GM12878 (cell line): Measurements from ENCODE around the gene CPSF4L. TPM values are rescaled to one million over a fixed set of nuclear protein-coding genes. Genes with fewer than 3 reads are reported as not detected.

Source experiments
- ATAC-seq: fragments of 200-7000 bp; cut with Tn5 transposase; 3 replicates; pipeline ENCODE4 v1.9.1; 2020; ENCODE audit warnings: mild to moderate bottlenecking, moderate library complexity
- BruUV-seq: library from RNA; stranded (reverse); fragments of 400-500 nt; replicated peaks from 2 replicates; lab custom pipeline; 2021; lab: Mats Ljungman, UMichigan
- CTCF ChIA-PET: fragments of 300-600 bp; sonication (Branson Sonifier 250); formaldehyde crosslinking; extraction: SDS; loops from one replicate; lab custom pipeline; 2021; ENCODE audit warnings: inconsistent platforms; lab: Yijun Ruan, JAX
- POLR2A ChIA-PET: fragments of 350-600 bp; formaldehyde crosslinking; extraction: SDS; loops from one replicate; lab custom pipeline; 2021; ENCODE audit warnings: inconsistent platforms; lab: Charles Lee
- RAD21 ChIA-PET: fragments of 300-600 bp; sonication (Branson Sonifier 250); formaldehyde crosslinking; loops from one replicate; lab custom pipeline; 2023; ENCODE audit warnings: antibody characterized with exemption; ENCODE audit not compliant: unreplicated experiment; lab: Charles Lee
- SMC1A ChIA-PET: fragments of 300-600 bp; sonication (Branson Sonifier 250); formaldehyde crosslinking; loops from one replicate; lab custom pipeline; 2023; ENCODE audit not compliant: unreplicated experiment, uncharacterized antibody; lab: Charles Lee
- DNase-seq: peaks from one replicate; pipeline ENCODE4 v3.0.0-alpha.2; 2011; ENCODE audit warnings: low read depth, low spot score
- FAIRE-seq: peaks from 3 replicates; lab custom pipeline; 2011; peaks lifted over from hg19 to GRCh38; lab: Jason Lieb, UNC
- H2AFZ ChIP-seq: 2 replicates; pipeline ENCODE4 v1.6.0; 2011; ENCODE audit warnings: low read depth, low read length, control low read depth; ENCODE audit not compliant: control insufficient read depth
- H3K27ac ChIP-seq: 2 replicates; pipeline ENCODE4 v1.5.1; 2011; ENCODE audit warnings: control low read depth; ENCODE audit not compliant: control insufficient read depth, insufficient read depth
- H3K27me3 ChIP-seq, 2 experiments: replicated peaks in 1 of 2; 2 replicates each; pipeline versions ENCODE4 v1.6.0 to v1.6.1; 2011; ENCODE audit warnings: low read length in 1 of 2; ENCODE audit not compliant: control insufficient read depth in 2 of 2, insufficient read depth in 2 of 2
- H3K36me3 ChIP-seq, 2 experiments: 2 replicates each; pipeline ENCODE4 v1.5.1; 2011; ENCODE audit warnings: low read length in 1 of 2; ENCODE audit not compliant: control insufficient read depth in 2 of 2, insufficient read depth in 2 of 2
- H3K4me1 ChIP-seq: 2 replicates; pipeline ENCODE4 v1.6.1; 2011; ENCODE audit warnings: mild to moderate bottlenecking, low read length, moderate library complexity, mixed read lengths; ENCODE audit not compliant: control insufficient read depth, insufficient read depth
- H3K4me2 ChIP-seq: 2 replicates; pipeline ENCODE4 v1.6.0; 2011; ENCODE audit warnings: control low read depth; ENCODE audit not compliant: control insufficient read depth, insufficient read depth
- H3K4me3 ChIP-seq: fragments of 200-600 bp; sonication (generic); 2 replicates; pipeline ENCODE4 v1.5.1; 2016
- H3K79me2 ChIP-seq: 2 replicates; pipeline ENCODE4 v1.6.0; 2011; ENCODE audit warnings: low read length; ENCODE audit not compliant: control insufficient read depth, insufficient read depth
- H3K9ac ChIP-seq: 2 replicates; pipeline ENCODE4 v1.8.0; 2011; ENCODE audit warnings: low read length, control low read depth, mixed read lengths; ENCODE audit not compliant: control insufficient read depth, insufficient read depth
- H3K9me3 ChIP-seq: replicated peaks from 3 replicates; pipeline ENCODE4 v1.5.1; 2011; ENCODE audit warnings: mild to moderate bottlenecking, low read length; ENCODE audit not compliant: control insufficient read depth, insufficient read depth
- H4K20me1 ChIP-seq: 2 replicates; pipeline ENCODE4 v1.6.0; 2011; ENCODE audit not compliant: control insufficient read depth, insufficient read depth
- HCFC1 ChIP-seq: fragments of 150-350 bp; IDR thresholded peaks from 2 replicates; pipeline ENCODE4 v1.6.1; 2014; ENCODE audit warnings: low read length
- NR2C1 ChIP-seq: fragments of 450-650 bp; IDR thresholded peaks from 2 replicates; pipeline ENCODE4 v1.6.1; 2017; ENCODE audit warnings: antibody characterized with exemption, mild to moderate bottlenecking, moderate library complexity
- POU2F2 ChIP-seq: IDR thresholded peaks from 3 replicates; pipeline ENCODE4 v1.6.1; 2011; ENCODE audit warnings: low read depth, mild to moderate bottlenecking, low read length, borderline replicate concordance
- SMAD5 ChIP-seq: IDR thresholded peaks from 2 replicates; pipeline ENCODE4 v1.6.1; 2016; ENCODE audit warnings: antibody characterized with exemption, low read depth
- SMARCA5 ChIP-seq: fragments of 450-650 bp; IDR thresholded peaks from 2 replicates; pipeline ENCODE4 v1.6.1; 2017; ENCODE audit warnings: mild to moderate bottlenecking
- SPI1 ChIP-seq: IDR thresholded peaks from 2 replicates; pipeline ENCODE4 v1.6.1; 2011; ENCODE audit warnings: low read depth, mild to moderate bottlenecking, low read length, moderate library complexity, borderline replicate concordance; ENCODE audit not compliant: insufficient read depth
- SREBF1 ChIP-seq: IDR thresholded peaks from 2 replicates; pipeline ENCODE4 v1.6.1; 2012; ENCODE audit warnings: mild to moderate bottlenecking, low read length
- SREBF2 ChIP-seq: IDR thresholded peaks from 2 replicates; pipeline ENCODE4 v1.6.1; 2012; ENCODE audit warnings: mild to moderate bottlenecking, low read length
- STAT1 ChIP-seq: fragments of 450-650 bp; conservative IDR thresholded peaks from 2 replicates; pipeline ENCODE4 v1.6.1; 2014; ENCODE audit warnings: antibody characterized with exemption, mild to moderate bottlenecking
- YY1 ChIP-seq: IDR thresholded peaks from 2 replicates; pipeline ENCODE4 v1.6.1; 2011; ENCODE audit warnings: low read depth, mild to moderate bottlenecking, low read length
- ZBED1 ChIP-seq: IDR thresholded peaks from 2 replicates; pipeline ENCODE4 v1.6.1; 2016; ENCODE audit warnings: borderline replicate concordance
- ZNF24 ChIP-seq: fragments of 450-650 bp; IDR thresholded peaks from 2 replicates; pipeline ENCODE4 v1.6.1; 2017; ENCODE audit warnings: antibody characterized with exemption, mild to moderate bottlenecking
- ZNF687 ChIP-seq: fragments of 450-650 bp; IDR thresholded peaks from 2 replicates; pipeline ENCODE4 v1.6.1; 2017; ENCODE audit warnings: mild to moderate bottlenecking, moderate library complexity
- WGBS: methylation state at CpG from one replicate; pipeline ENCODE4 v1.1.6; 2016; ENCODE audit warnings: low lambda C conversion rate; ENCODE audit not compliant: insufficient replicate concordance, insufficient coverage; ENCODE audit errors: missing lambda C conversion rate; 5-methylcytosine and 5-hydroxymethylcytosine counted together
- in situ Hi-C: fragments of 300-500 bp; cut with MboI; formaldehyde crosslinking; loops from 9 replicates; pipeline ENCODE4 v1.14.3; 2018; ENCODE audit warnings: mixed read lengths
- intact Hi-C: fragments of 100-400 bp; cut with micrococcal nuclease; formaldehyde crosslinking; loops from one replicate; pipeline ENCODE4 v1.14.2; 2022; ENCODE audit not compliant: unreplicated experiment
- polyA plus RNA-seq, 11 experiments: library from polyadenylated mRNA; depleted of rRNA in 4 of 11; unstranded in 6 of 11; stranded (reverse) in 5 of 11; fragments of >200 nt; fragmentation: Nextera tagmentation in 4 of 11; fragmentation: Illumina TruSeq in 1 of 11; extraction: Ambion mirVana in 4 of 11; extraction: Trizol in 1 of 11; gene quantifications; 1 replicate in 1 of 11; 2 replicates in 10 of 11; pipeline versions ENCODE4 v1.2.1 to v1.2.3, GENCODE V29; 2011 to 2016; ENCODE audit warnings: inconsistent platforms in 2 of 11, missing spikeins in 2 of 11, low read depth in 1 of 11
- total RNA-seq, 4 experiments: library from RNA; depleted of rRNA in 3 of 4; stranded (reverse); fragments of >200 nt in 3 of 4; fragmentation: Illumina TruSeq in 1 of 4; extraction: Trizol in 1 of 4; gene quantifications; 2 replicates each; pipeline versions ENCODE4 v1.2.1 to v1.2.3, GENCODE V29; 2013 to 2021

The CPSF4L gene
- total and polyA plus RNA-seq, 10 of the 15 experiments (the other 5 are each of a cell fraction or from before 2014, with no cell fraction given): not detected

GRCh38 chr17:73282629-73283028 is 20.9 kb upstream of the CPSF4L start:
- 61% methylated on average over 9 of the region's 9 CpGs for WGBS
- ChIA-PET CTCF (interaction anchor here (1.5 to 2.4 kb wide), 4 partner anchors 8 to 28 kb away, joined by 4 to 9 read pairs (median 7); no protein-coding TSS in a partner anchor), SMC1A (interaction anchor here (1.1 to 5.6 kb wide), 12 partner anchors 9 to 117 kb away, joined by 3 to 29 read pairs (median 5); partner anchors contain the start of genes CDC42EP4 and SSTR2), RAD21 (interaction anchor here (0.7 to 3.7 kb wide), 10 partner anchors 9 to 555 kb away, joined by 3 to 27 read pairs (median 4); partner anchors contain the start of gene CDC42EP4), POLR2A (interaction anchor here (0.7 to 3.1 kb wide), 6 partner anchors 8 to 126 kb away, joined by 3 to 20 read pairs (median 13); partner anchors contain the start of gene CDC42EP4)
- Histone ChIP-seq H3K9me3 (no peaks in the 10 kb centered on the region), H3K79me2 (no peaks in the 10 kb centered on the region), H3K27ac (no peak overlapping the region), H3K4me3 (no peak overlapping the region), H3K27me3 (no peaks in the 10 kb centered on the region), H3K4me1 (peaks cover 17% of the 10 kb centered on the region), H3K9ac (no peak overlapping the region), H2AFZ (no peak overlapping the region), H3K4me2 (no peak overlapping the region), H3K36me3 (peaks cover 3 to 11% of the 10 kb centered on the region in 2 experiments; a peak in 2 of 4 replicates), H4K20me1 (no peaks in the 10 kb centered on the region)
- DNase-seq (no peak), FAIRE-seq (no peak), ATAC-seq (no peak)
- TF ChIP-seq SREBF1: no peak
- TF ChIP-seq POU2F2: no peak
- no peak for TF ChIP-seq STAT1
- TF ChIP-seq YY1: no peak
- TF ChIP-seq HCFC1: no peak
- no peak for TF ChIP-seq SREBF2
- TF ChIP-seq ZNF687: no peak
- no peak for TF ChIP-seq NR2C1
- TF ChIP-seq SMARCA5: no peak
- TF ChIP-seq SPI1: no peak
- TF ChIP-seq ZBED1: no peak
- TF ChIP-seq ZNF24: no peak
- TF ChIP-seq SMAD5: no peak
- in situ Hi-C loops (no loop called here), intact Hi-C loops (loop anchor here (1.0 to 2.0 kb wide), 2 partner anchors 28 to 35 kb away; no protein-coding TSS in a partner anchor)
- no TSS peak for BruUV-seq
